ENCODE results near the gene CATSPERE. TPM values are rescaled to one million over a fixed set of nuclear protein-coding genes. Genes with fewer than 3 reads are reported as not detected.
"Not testable (repeated sequence)": the region's sequence is repeated elsewhere in the genome, so short reads cannot be mapped to it uniquely, and the experiment has no call there.

The CATSPERE gene
- total RNA-seq, 4 donors from 2014 or later: 0.25 to 0.98 (median 0.91) TPM; not detected in 1

DNA sequence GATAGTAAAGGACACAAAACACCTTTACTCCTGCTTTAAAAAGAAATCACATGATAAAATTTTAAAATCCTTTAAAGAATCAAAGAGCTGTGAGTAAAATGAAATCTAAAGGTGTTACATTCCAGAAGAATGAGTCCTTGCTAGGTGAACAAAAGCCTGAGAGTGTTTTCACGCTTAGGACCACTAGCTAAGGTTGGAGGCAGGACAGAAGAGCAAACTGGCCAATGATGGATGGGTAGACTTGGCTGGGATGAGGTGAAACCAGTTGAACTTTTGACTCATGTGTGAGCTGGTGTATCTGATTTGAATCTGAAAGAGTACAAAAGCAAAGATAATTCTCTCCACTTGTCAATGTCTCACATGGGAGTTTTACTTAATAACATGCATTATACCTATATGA lies 35.1 kb downstream of the CATSPERE start:
- TF ChIP-seq POLR2A (IDR thresholded peaks at IDR 0.05): no peak
- TF ChIP-seq, protein P1, sequence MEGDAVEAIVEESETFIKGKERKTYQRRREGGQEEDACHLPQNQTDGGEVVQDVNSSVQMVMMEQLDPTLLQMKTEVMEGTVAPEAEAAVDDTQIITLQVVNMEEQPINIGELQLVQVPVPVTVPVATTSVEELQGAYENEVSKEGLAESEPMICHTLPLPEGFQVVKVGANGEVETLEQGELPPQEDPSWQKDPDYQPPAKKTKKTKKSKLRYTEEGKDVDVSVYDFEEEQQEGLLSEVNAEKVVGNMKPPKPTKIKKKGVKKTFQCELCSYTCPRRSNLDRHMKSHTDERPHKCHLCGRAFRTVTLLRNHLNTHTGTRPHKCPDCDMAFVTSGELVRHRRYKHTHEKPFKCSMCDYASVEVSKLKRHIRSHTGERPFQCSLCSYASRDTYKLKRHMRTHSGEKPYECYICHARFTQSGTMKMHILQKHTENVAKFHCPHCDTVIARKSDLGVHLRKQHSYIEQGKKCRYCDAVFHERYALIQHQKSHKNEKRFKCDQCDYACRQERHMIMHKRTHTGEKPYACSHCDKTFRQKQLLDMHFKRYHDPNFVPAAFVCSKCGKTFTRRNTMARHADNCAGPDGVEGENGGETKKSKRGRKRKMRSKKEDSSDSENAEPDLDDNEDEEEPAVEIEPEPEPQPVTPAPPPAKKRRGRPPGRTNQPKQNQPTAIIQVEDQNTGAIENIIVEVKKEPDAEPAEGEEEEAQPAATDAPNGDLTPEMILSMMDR (IDR thresholded peaks at IDR 0.05): no peak
- 76 to 83% methylated on average over 1 of the region's 1 CpG for WGBS, 2 donors
- DNase-seq (ENCODE audit: low spot score in 2 of 2): no peak
- H3K4me3 ChIP-seq (ENCODE audit: low read depth, poor library complexity, severe bottlenecking): no peak overlapping the region
- intact Hi-C loops (cut with DNase I; ENCODE audit: low total_unique reads): no loop called here

DNA sequence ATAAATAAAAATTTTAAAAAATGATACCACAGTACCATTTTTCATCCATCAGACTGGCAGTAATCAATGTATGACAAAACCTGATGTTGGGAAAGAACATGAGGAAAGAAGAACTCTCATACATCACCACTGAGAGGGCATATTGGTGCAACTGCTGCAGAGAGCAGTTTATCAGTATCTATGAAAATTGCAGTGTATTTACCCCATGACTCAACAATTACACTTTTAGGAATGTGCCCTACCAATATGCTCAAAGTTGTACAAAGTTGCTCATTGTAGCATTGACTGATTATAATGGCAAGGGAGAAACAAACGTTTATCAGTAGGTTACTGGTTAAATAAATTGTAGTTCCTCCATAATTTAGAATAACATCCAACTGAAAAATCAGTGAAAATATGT lies 36.7 kb downstream of the CATSPERE start:
- WGBS, 2 donors: 58 to 73% methylated on average over 1 of the region's 1 CpG
- DNase-seq (ENCODE audit: low spot score in 2 of 2): no peak
- intact Hi-C loops (cut with DNase I; ENCODE audit: low total_unique reads): no loop called here
- no peak for TF ChIP-seq POLR2A (IDR thresholded peaks at IDR 0.05)
- TF ChIP-seq, protein P1 (IDR thresholded peaks at IDR 0.05): no peak
- no peak overlapping the region for H3K4me3 ChIP-seq (ENCODE audit: low read depth, poor library complexity, severe bottlenecking)

DNA sequence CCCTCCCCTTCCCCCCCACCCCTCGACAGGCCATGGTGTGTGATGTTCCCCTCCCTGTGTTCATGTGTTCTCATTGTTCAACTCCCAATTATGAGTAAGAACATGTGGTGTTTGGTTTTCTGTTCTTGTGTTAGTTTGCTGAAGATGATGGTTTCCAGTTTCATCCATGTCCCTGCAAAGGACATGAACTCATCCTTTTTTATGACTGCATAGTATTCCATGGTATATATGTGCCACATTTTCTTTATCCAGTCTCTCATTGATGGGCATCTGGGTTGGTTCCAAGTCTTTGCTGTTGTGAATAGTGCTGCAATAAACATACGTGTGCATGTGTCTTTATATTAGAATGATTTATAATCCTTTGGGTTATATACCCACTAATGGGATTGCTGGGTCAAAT lies 38.4 kb downstream of the CATSPERE start:
- whole genome bisulfite sequencing, 2 donors: 86 to 91% methylated on average over 2 of the region's 2 CpGs
- intact Hi-C loops (cut with DNase I; ENCODE audit: low total_unique reads); H3K4me3 ChIP-seq (ENCODE audit: low read depth, poor library complexity, severe bottlenecking); DNase-seq (ENCODE audit: low spot score in 2 of 2): not testable (repeated sequence)

DNA sequence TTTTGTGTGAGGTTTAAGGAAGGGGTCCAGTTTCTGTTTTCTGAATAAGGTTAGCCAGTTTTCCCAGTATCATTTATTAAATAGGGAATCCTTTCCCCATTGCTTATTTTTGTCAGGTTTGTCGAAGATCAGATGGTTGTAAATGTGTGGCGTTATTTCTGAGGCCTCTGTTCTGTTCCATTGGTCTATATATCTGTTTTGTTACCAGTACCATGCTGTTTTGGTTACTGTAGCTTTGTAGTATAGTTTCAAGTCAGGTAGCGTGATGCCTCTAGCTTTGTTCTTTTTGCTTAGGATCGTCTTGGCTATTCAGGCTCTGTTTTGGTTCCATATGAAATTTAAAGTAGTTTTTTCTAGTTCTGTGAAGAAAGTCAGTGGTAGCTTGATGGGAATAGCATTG lies 39.4 kb downstream of the CATSPERE start:
- DNase-seq (ENCODE audit: low spot score in 2 of 2); H3K4me3 ChIP-seq (ENCODE audit: low read depth, poor library complexity, severe bottlenecking); intact Hi-C loops (cut with DNase I; ENCODE audit: low total_unique reads): not testable (repeated sequence)
- 91 to 93% methylated on average over 4 of the region's 4 CpGs for WGBS, 2 donors

DNA sequence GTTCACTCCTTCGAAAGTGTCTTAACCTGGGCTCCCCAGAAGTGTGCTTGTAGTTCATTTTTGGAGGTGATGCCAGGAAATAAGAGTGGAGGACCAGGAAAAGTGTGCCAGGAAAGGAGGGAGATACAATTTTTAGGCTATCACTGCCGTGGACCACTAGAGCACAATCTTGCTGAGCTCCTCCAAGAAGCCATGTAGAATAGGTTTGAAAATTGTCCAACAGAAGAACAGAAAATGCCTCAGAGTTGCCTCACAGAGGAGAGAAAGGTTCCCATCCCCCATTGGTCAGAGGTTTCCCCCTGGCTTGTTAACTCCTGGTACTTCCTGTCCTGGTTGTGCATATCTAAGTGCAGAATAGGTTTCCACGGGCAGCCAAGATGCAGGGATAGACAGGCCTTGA lies 41.6 kb downstream of the CATSPERE start:
- H3K4me3 ChIP-seq (ENCODE audit: low read depth, poor library complexity, severe bottlenecking): no peak overlapping the region
- intact Hi-C loops (cut with DNase I; ENCODE audit: low total_unique reads): no loop called here
- no peak for DNase-seq (ENCODE audit: low spot score in 2 of 2)
- 78 to 82% methylated on average over 3 of the region's 3 CpGs for WGBS, 2 donors
- TF ChIP-seq POLR2A (IDR thresholded peaks at IDR 0.05): no peak
- TF ChIP-seq, protein P1 (IDR thresholded peaks at IDR 0.05): no peak

DNA sequence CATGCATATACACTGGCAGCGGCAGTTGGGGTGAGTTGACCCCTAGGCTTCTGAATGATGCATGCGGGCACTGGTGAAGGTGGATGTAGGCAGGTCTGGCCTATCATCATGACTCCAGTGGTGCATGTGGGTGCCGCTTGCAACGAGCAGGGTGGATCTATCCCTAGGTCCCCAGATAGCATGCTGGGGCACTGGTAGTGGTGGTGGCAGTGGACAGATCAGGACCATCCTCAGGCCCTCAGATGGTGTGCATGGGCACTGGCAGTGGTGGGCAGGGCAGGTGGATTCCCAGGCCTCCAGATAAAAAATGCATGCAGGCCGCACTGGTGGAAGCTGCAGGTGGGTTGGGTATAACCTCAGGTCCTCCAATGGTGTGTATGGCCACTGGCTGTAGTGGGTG lies 52.4 kb downstream of the CATSPERE start:
- intact Hi-C loops (cut with DNase I; ENCODE audit: low total_unique reads): no loop called here
- no peak for DNase-seq (ENCODE audit: low spot score in 2 of 2)
- WGBS, 2 donors: 95 to 100% methylated on average over 5 of the region's 5 CpGs
- TF ChIP-seq, protein P1 (IDR thresholded peaks at IDR 0.05): no peak
- no peak for TF ChIP-seq POLR2A (IDR thresholded peaks at IDR 0.05)
- H3K4me3 ChIP-seq (ENCODE audit: low read depth, poor library complexity, severe bottlenecking): no peak overlapping the region

- no peak for DNase-seq (ENCODE audit: low spot score in 2 of 2)
- intact Hi-C loops (cut with DNase I; ENCODE audit: low total_unique reads): no loop called here
- H3K4me3 ChIP-seq (ENCODE audit: low read depth, poor library complexity, severe bottlenecking): no peak overlapping the region
- 92 to 93% methylated on average over 2 of the region's 2 CpGs for WGBS, 2 donors
- no peak for TF ChIP-seq POLR2A (IDR thresholded peaks at IDR 0.05)
- TF ChIP-seq, protein P1 (IDR thresholded peaks at IDR 0.05): no peak
Measured at GRCh38 chr1:244515680-244516079, 54.6 kb downstream of the CATSPERE start.
